GM03348 (cell line): ENCODE data around the gene IGF2R.
"Not testable (repeated sequence)": the region's sequence is repeated elsewhere in the genome, so short reads cannot be mapped to it uniquely, and the experiment has no call there.

Experiments used
- DNase-seq: peaks from one replicate; pipeline ENCODE4 v3.0.0; 2012; ENCODE audit warnings: low spot score

IGF2R gene

DNA sequence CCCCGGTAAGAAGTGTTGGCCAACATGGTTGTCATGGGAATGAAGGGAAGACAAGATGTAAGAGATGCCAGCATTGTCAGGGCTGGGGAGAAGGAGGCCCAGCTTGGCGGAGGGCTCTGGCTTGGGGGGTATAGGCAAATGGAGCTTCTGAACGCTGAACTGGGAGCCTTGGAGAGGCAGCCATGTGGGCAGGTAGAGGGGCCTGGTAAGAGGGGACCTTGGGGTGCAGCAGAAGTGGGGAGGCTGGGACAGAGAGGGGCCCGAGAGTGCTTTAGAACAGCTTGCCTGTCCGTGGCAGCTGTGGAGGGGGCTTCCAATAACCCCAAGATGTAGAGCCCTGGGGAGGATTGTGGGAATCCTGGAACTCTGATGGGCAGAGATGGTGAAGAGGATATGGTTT lies 155.7 kb downstream of the IGF2R start:
- DNase-seq, result no peak

- DNase-seq, result not testable (repeated sequence)
Observed at GRCh38 chr6:160125105-160125504, 156.2 kb downstream of the IGF2R start.

- DNase-seq, result no peak
Observed at GRCh38 chr6:160127270-160128124, 158.6 kb downstream of the IGF2R start.

GRCh38 chr6:160128125-160128683 lies 159.3 kb downstream of the IGF2R start:
- DNase-seq, result no peak

DNA sequence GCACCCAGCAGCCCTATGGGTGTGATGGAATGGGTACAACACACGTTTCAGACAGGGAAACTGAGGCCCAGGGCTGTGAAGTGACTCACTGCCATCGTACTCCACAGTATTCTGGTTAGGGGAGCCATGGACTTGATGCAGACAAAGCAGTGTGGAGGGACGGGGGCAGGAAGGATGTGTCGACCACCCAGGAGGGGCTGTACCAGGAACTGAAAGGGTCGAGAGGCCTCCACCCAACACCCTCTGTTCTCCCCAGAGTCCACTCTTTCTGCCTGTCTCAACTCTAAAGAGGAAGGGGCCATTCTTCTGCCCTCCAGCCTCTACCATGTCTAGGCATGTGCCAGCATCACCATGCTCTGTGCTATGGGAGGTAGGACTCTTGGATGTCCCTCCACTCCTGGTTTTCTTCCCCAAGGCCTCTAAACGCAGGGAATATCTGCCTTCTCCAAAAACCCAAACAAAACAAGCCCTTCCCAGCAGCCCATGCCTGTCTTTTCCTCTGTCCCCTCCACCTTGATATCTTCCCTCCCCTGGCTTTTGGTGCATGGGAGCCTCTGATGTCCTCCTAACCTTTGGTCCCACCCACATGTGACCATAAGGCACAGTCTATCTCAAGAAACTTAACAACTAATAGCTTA lies 160.1 kb downstream of the IGF2R start:
- DNase-seq, result no peak

- DNase-seq, result no peak
Observed at GRCh38 chr6:160129881-160130615, 161.2 kb downstream of the IGF2R start.

GRCh38 chr6:160130729-160131484 lies 162.0 kb downstream of the IGF2R start:
- no peak for DNase-seq

DNA sequence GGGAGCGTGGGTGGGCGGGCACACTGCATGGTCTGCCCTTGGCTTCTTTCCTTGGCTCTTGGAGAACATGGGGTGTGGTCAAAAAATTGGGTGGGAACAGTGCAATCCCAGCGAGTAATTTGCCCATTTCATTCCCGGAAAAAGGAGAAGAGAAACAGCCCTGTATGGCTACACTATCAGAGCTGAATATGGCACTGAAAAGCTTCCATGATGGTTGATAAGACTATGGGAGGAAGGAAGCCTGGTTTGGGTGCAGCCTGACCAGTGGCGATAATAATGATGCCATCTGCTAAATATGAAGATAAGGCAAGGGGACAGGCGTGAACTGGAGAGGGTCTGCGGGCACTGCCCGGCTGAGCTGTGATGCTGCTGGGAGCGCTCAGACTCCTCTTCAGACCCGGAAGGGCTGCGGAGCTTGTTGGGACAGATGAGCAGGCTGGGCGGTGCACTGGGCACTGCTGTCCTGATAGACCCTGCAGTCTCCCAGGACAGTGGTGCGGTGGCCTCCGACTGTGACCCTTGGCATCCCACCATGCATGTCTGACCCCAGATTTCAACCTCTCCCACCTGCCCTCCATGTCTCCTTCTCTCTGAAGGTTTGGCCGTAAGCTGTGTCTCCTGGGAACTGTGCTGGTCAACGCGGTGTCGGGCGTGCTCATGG lies 162.9 kb downstream of the IGF2R start:
- no peak for DNase-seq

DNA sequence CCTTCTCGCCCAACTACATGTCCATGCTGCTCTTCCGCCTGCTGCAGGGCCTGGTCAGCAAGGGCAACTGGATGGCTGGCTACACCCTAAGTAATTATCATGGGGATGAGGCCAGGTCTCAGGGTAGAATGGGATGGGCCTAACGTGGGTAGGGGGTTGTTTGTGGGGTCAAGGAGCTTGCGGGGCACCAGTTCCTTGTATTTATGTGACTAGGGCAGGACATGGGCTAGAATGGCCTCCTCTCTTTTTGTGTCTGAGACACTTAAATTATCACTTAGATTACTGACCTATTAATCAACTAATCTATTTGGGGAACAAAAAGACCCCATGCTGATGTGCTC lies 163.4 kb downstream of the IGF2R start:
- DNase-seq, result no peak

DNA sequence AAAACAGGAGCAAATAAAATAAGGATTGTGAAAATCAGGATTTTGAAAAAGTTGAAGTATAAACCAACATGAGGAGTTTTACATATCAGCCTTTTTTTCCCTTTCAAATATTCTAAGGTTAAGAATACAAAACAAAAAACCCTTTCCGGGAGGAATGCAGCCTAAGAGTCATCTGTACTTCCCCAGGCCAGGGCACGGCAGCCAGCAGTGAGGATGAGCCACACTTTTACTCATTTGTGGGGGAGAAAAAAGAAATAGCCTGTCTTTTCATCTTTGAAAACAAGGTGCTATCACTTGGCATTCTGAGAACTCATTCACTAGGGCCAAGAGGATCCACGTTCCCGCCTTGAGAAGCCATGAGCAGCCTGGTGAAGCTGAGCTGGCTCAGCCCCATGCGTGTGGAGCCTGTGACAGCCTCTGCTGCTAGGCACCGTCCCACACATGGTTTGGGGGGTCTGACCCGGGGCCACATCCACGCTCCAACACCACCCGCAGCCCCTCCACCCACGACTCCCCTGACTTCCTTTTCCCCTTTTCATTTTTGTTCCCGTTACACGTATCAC lies 164.0 kb downstream of the IGF2R start:
- peak; percentile 59 for DNase-seq

GRCh38 chr6:160133441-160134336 lies 164.8 kb downstream of the IGF2R start:
- no peak for DNase-seq

DNA sequence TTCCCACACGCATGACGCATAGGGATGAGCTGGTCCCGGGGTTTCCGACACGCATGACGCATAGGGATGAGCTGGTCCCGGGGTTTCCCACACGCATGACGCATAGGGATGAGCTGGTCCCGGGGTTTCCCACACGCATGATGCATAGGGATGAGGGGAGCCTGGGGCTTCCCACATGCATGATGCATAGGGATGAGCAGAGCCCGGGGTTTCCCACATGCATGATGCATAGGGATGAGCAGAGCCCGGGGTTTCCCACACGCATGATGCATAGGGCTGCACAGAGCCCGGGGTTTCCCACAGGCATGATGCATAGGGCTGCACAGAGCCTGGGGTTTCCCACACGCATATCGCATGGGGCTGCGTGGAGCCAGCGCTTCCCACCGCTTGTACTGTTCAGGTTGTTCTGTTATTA lies 165.5 kb downstream of the IGF2R start:
- not testable (repeated sequence) for DNase-seq

DNA sequence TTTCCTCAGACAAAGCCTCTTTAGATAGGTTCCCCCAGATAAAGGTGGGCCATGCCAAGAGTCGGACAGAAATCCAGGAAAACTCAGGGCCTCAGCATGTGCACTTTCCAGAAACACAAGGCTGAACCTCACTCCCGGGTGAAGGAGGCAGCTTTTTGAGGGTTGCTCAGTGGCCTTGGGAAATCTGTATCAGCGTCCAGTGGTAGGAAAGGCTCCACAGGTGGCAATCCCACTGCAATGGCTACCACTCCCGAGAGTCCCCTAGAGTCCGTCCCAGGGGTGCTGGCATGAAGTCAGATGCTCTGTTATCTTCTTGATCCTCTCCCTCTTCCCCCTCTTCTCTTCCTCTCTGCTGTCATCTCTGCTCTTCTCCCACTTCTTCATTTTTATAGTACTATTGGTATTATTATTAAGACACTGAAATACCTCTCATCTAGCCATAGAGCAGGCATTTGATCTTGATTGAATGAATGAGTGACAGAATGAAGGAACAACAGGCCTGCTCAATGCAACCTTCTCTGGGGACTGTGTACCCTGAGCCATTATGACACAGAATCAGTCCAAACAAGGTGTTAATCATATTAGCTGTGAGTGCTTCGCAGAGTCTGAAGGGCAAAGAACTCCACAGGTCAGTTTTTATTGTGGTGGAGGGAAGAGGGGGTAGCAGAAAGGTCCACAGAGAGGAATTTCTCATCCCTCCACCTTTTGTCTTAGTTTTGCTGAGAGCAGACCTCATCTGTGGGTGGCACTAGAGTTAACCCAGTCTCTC lies 166.1 kb downstream of the IGF2R start:
- DNase-seq, result no peak

DNA sequence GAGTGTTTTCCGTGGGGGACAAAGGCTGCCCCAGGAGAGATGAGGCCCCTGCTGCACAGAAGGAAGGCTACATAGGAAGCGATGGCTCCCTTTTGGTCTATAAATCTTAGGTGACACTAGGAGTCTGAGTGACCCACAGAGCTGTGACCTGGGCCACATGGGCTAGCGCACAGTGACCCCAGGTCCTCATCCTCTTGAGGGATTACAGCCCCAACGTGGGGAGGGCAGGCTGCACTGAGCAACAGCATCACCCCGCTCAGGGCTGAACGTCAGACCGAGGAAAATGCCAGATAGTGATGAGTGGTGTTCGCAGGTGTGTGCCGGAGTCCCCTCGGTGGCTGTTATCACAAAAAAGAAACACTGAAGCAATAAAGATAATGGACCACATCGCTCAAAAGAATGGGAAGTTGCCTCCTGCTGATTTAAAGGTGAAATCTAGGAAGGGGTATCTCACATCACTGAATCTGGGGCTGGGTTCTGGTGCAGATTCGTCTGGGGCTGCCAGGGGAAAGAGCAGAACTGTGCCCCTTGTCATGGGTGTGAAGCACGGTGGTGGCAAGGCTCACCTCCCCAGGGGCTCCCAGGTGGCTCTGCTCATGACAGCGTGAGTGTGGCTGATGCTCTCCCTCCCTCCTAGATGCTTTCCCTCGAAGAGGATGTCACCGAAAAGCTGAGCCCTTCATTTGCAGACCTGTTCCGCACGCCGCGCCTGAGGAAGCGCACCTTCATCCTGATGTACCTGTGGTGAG lies 167.2 kb downstream of the IGF2R start:
- DNase-seq, result no peak

DNA sequence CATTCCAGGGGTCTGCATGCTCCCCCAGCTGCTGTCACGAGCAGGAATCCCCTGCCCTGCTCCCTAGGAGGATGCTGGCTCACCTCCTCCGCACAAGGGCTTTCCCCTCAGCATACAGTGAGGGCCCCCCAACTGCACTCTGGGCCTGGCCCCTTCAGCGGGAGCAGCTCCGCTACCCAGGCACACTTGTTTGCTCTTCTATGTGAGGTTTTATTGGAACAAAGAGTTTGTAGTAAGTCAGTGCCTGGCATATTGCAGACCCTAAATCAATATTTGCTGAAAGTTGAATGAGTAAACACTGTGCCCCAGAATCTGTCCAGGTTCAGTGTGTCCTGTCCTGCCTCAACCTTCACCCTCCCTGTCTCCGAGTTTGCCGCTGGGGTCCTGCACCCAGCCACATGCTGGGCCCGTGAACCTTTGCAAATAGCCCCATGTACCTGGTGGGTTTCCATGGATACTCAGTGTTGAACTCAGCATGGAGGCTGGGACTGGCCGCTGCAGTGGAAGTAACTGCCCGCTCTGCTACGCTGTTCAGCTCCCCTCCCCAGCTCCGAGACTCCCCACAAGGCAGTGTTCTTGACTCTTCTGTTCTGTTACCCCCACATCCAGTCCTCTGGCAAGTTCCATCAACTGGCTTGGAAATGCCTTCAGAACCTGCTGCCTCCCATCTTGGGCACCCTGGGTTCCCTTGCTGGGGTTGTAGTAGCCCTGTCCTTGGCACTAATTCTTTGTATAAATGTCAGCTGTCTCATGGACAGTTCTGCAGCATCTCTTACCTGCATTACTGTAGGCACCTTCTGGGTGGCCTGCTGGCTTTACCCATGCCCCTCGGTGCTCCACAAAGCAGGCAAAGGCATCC lies 168.5 kb downstream of the IGF2R start:
- no peak for DNase-seq

- peak; percentile 73 for DNase-seq
Observed at GRCh38 chr6:160137989-160138835, 169.3 kb downstream of the IGF2R start.
